Transverse colon (tissue), 4 donors: ENCODE measurements around the gene ATP6V1B1. TPM values are rescaled to one million over a fixed set of nuclear protein-coding genes. Genes with fewer than 3 reads are reported as not detected.

Experiments used
- DNase-seq: peaks from one replicate; pipeline ENCODE4 v3.0.0-alpha.2; 2019
- H3K27ac ChIP-seq, 4 donors: fragments of 200-600 bp; sonication (generic); 2 replicates each; pipeline ENCODE4 v1.5.1; 2016 to 2018; ENCODE audit warnings: inconsistent platforms in 4 of 4
- H3K27me3 ChIP-seq: fragments of 200-600 bp; sonication (generic); 2 replicates; pipeline ENCODE4 v1.5.1; 2017; ENCODE audit warnings: inconsistent platforms
- H3K36me3 ChIP-seq, 4 donors: fragments of 200-600 bp; sonication (generic); 2 replicates each; pipeline ENCODE4 v1.5.1; 2017 to 2019; ENCODE audit warnings: inconsistent platforms in 4 of 4
- H3K4me1 ChIP-seq, 4 donors: fragments of 200-600 bp; sonication (generic); 2 replicates each; pipeline ENCODE4 v1.5.1; 2017 to 2020; ENCODE audit warnings: inconsistent platforms in 4 of 4
- H3K4me3 ChIP-seq, 4 donors: fragments of 200-600 bp; sonication (generic); 1 replicate in 1 of 4; 2 replicates in 3 of 4; pipeline versions ENCODE4 v1.5.1 to v1.6.1; 2017 to 2019; ENCODE audit warnings: inconsistent platforms in 4 of 4
- H3K9me3 ChIP-seq, 2 donors: fragments of 200-600 bp; sonication (generic); 2 replicates each; pipeline ENCODE4 v1.5.1; 2017 to 2019; ENCODE audit warnings: inconsistent platforms in 2 of 2
- CTCF ChIP-seq, 5 experiments: fragments of 200-600 bp in 3 of 5; fragments of 450-650 bp in 2 of 5; sonication (generic) in 3 of 5; IDR thresholded peaks; 1 replicate in 2 of 5; 2 replicates in 3 of 5; pipeline ENCODE4 v1.5.1; 2016 to 2017; ENCODE audit warnings: antibody characterized with exemption in 5 of 5, inconsistent platforms in 3 of 5, mild to moderate bottlenecking in 2 of 5, moderate library complexity in 1 of 5
- EP300 ChIP-seq: sonication (generic); formaldehyde crosslinking; IDR thresholded peaks from one replicate; pipeline ENCODE4 v1.6.1; 2017; ENCODE audit warnings: antibody characterized with exemption, low read depth
- POLR2A ChIP-seq: fragments of 450-650 bp; IDR thresholded peaks from one replicate; pipeline ENCODE4 v1.6.1; 2016; ENCODE audit warnings: antibody characterized with exemption, mild to moderate bottlenecking, moderate library complexity
- POLR2AphosphoS5 ChIP-seq, 3 donors: sonication (generic); formaldehyde crosslinking; IDR thresholded peaks; one replicate each; pipeline ENCODE4 v1.6.1; 2016; ENCODE audit warnings: antibody characterized with exemption in 3 of 3
- WGBS, 2 donors: methylation state at CpG; one replicate each; pipeline ENCODE4 v1.1.5; 2018; ENCODE audit warnings: low coverage in 1 of 2; 5-methylcytosine and 5-hydroxymethylcytosine counted together
- in situ Hi-C, 4 donors: fragments of 200-750 bp; cut with MboI; loops; one replicate each; pipeline versions ENCODE4 v1.15.0 to v1.15.1; 2017; ENCODE audit warnings: low sequenced_read_pairs in 3 of 4, low pct_ligation_motif_present in 1 of 4, low pct_unique_long_range_greater_than_20kb in 1 of 4
- intact Hi-C: fragments of 100-400 bp; cut with DNase I; formaldehyde crosslinking; loops from one replicate; pipeline ENCODE4 v1.15.1; 2023; ENCODE audit warnings: low total_unique reads
- total RNA-seq, 4 donors: library from RNA; depleted of rRNA; stranded (reverse); fragments of >200 nt; gene quantifications; one replicate each; pipeline ENCODE4 v1.1.0, GENCODE V29; 2016

ATP6V1B1 gene
- total RNA-seq, 4 donors from 2014 or later = not detected

- in situ Hi-C loops = no loop called here
- H3K36me3 ChIP-seq = no peaks in the 10 kb centered on the region
- no peak overlapping the region for H3K4me3 ChIP-seq
- no peaks in the 10 kb centered on the region for H3K9me3 ChIP-seq
- 50 to 65% methylated on average over 2 to 9 of the region's 9 CpGs for WGBS, 2 donors
- intact Hi-C loops = no loop called here
- peaks cover 7 to 28% (median 16%) of the 10 kb centered on the region in 4 donors for H3K4me1 ChIP-seq
- H3K27me3 ChIP-seq = peaks cover 100% of the 10 kb centered on the region
- no peak overlapping the region for H3K27ac ChIP-seq
- no peak for TF ChIP-seq EP300
- TF ChIP-seq POLR2AphosphoS5 (IDR thresholded peaks at IDR 0.05) = no peak
- TF ChIP-seq CTCF (IDR thresholded peaks at IDR 0.05) = no peak
- no peak for TF ChIP-seq POLR2A
- DNase-seq = no peak
These were observed 43.9 kb upstream of the ATP6V1B1 start for GRCh38 chr2:70891572-70892357.

- DNase-seq = no peak
- Histone ChIP-seq H3K27me3 (peaks cover 100% of the 10 kb centered on the region), H3K27ac (no peak overlapping the region), H3K4me3 (no peak overlapping the region), H3K9me3 (no peaks in the 10 kb centered on the region), H3K4me1 (peaks cover 5 to 18% (median 11%) of the 10 kb centered on the region in 4 donors), H3K36me3 (no peaks in the 10 kb centered on the region)
- in situ Hi-C loops (no loop called here), intact Hi-C loops (no loop called here)
- no peak for TF ChIP-seq POLR2A
- TF ChIP-seq CTCF (IDR thresholded peaks at IDR 0.05) = no peak
- no peak for TF ChIP-seq POLR2AphosphoS5 (IDR thresholded peaks at IDR 0.05)
- TF ChIP-seq EP300 = no peak
- 44 to 55% methylated on average over 5 of the region's 5 CpGs for WGBS, 2 donors
These were observed 43.0 kb upstream of the ATP6V1B1 start for GRCh38 chr2:70892750-70893149.

- H3K27ac ChIP-seq = no peak overlapping the region
- intact Hi-C loops (no loop called here), in situ Hi-C loops (no loop called here)
- no peak for TF ChIP-seq POLR2A
- no peak for TF ChIP-seq POLR2AphosphoS5 (IDR thresholded peaks at IDR 0.05)
- no peak for TF ChIP-seq EP300
- TF ChIP-seq CTCF (IDR thresholded peaks at IDR 0.05) = no peak
- H3K4me1 ChIP-seq = peaks cover 5 to 13% (median 9%) of the 10 kb centered on the region in 4 donors
- DNase-seq = no peak
- no peak overlapping the region for H3K4me3 ChIP-seq
- no peaks in the 10 kb centered on the region for H3K36me3 ChIP-seq
- 40 to 45% methylated on average over 1 to 2 of the region's 2 CpGs for WGBS, 2 donors
- no peaks in the 10 kb centered on the region for H3K9me3 ChIP-seq
- H3K27me3 ChIP-seq = peaks cover 100% of the 10 kb centered on the region
These were observed 42.5 kb upstream of the ATP6V1B1 start for GRCh38 chr2:70893186-70893585.

- 74% methylated on average over 4 of the region's 4 CpGs; no CpG with 5 or more reads in 1 of the 2 donors for WGBS, 2 donors
- Histone ChIP-seq H3K27ac (no peak overlapping the region), H3K36me3 (no peaks in the 10 kb centered on the region), H3K4me3 (no peak overlapping the region), H3K4me1 (peaks cover 0 to 4% (median 2%) of the 10 kb centered on the region in 4 donors), H3K27me3 (peaks cover 100% of the 10 kb centered on the region), H3K9me3 (no peaks in the 10 kb centered on the region)
- intact Hi-C loops = no loop called here
- no peak for DNase-seq
- TF ChIP-seq POLR2A (no peak), CTCF (IDR thresholded peaks at IDR 0.05) (no peak), POLR2AphosphoS5 (IDR thresholded peaks at IDR 0.05) (no peak), EP300 (no peak)
- in situ Hi-C loops = no loop called here
These were observed 40.9 kb upstream of the ATP6V1B1 start for GRCh38 chr2:70894765-70895164.
